COLO829 (cell line): Measurements from ENCODE around the gene C2CD3.
"Not testable (repeated sequence)": the region's sequence is repeated elsewhere in the genome, so short reads cannot be mapped to it uniquely, and the experiment has no call there.

Experiments used
- DNase-seq: peaks from one replicate; pipeline ENCODE4 v3.0.0; 2012; ENCODE audit warnings: low spot score

Gene C2CD3

GRCh38 chr11:74120260-74121035 is 50.4 kb downstream of the C2CD3 start:
- DNase-seq: not testable (repeated sequence)

GRCh38 chr11:74116719-74117118 is 54.1 kb downstream of the C2CD3 start:
- no peak for DNase-seq

GRCh38 chr11:74112877-74113276 is 57.9 kb downstream of the C2CD3 start:
- no peak for DNase-seq

GRCh38 chr11:74106124-74106523 is 64.7 kb downstream of the C2CD3 start:
- DNase-seq: no peak

- no peak for DNase-seq
Measured at GRCh38 chr11:74102321-74102720, 68.5 kb downstream of the C2CD3 start.

- DNase-seq: no peak
Measured at GRCh38 chr11:74100735-74101134, 70.1 kb downstream of the C2CD3 start.

- no peak for DNase-seq
Measured at GRCh38 chr11:74100231-74100630, 70.6 kb downstream of the C2CD3 start.

- no peak for DNase-seq
Measured at GRCh38 chr11:74097686-74098237, 73.0 kb downstream of the C2CD3 start.

GRCh38 chr11:74094393-74094792 is 76.4 kb downstream of the C2CD3 start:
- no peak for DNase-seq

GRCh38 chr11:74092425-74092824 is 78.4 kb downstream of the C2CD3 start:
- no peak for DNase-seq

- DNase-seq: no peak
Measured at GRCh38 chr11:74091549-74091948, 79.3 kb downstream of the C2CD3 start.

- DNase-seq: no peak
Measured at GRCh38 chr11:74090701-74091100, 80.1 kb downstream of the C2CD3 start.

- no peak for DNase-seq
Measured at GRCh38 chr11:74086242-74086884, 84.4 kb downstream of the C2CD3 start.

- DNase-seq: no peak
Measured at GRCh38 chr11:74085542-74085892, 85.3 kb downstream of the C2CD3 start.

- DNase-seq: no peak
Measured at GRCh38 chr11:74084796-74085541, 85.8 kb downstream of the C2CD3 start.

- DNase-seq: not testable (repeated sequence)
Measured at GRCh38 chr11:74083927-74084326, 86.9 kb downstream of the C2CD3 start.

GRCh38 chr11:74081428-74081827 is 89.4 kb downstream of the C2CD3 start:
- DNase-seq: no peak

GRCh38 chr11:74077193-74077592 is 93.6 kb downstream of the C2CD3 start:
- DNase-seq: no peak

- peak; percentile 71 for DNase-seq
Measured at GRCh38 chr11:74072721-74073120, 98.1 kb downstream of the C2CD3 start.

- DNase-seq: no peak
Measured at GRCh38 chr11:74072286-74072685, 98.5 kb downstream of the C2CD3 start.

- peak; percentile 23 for DNase-seq
Measured at GRCh38 chr11:74070723-74071492, 99.9 kb downstream of the C2CD3 start.
